Endothelial cell of umbilical vein (primary cell): ENCODE measurements around the gene MAJIN. TPM values are rescaled to one million over a fixed set of nuclear protein-coding genes. Genes with fewer than 3 reads are reported as not detected.
"Not testable (repeated sequence)": the region's sequence is repeated elsewhere in the genome, so short reads cannot be mapped to it uniquely, and the experiment has no call there.

Experiments
- BruUV-seq: library from RNA; stranded (reverse); fragments of 400-500 nt; replicated peaks from 2 replicates; lab custom pipeline; 2021; lab: Mats Ljungman, UMichigan
- CTCF ChIA-PET: fragments of 300-600, 350-600 bp; sonication (Branson Sonifier 250); formaldehyde crosslinking; loops from one replicate; lab custom pipeline; 2021; ENCODE audit warnings: antibody characterized with exemption, inconsistent platforms; lab: Charles Lee
- POLR2A ChIA-PET: fragments of 300-600, 350-600 bp; sonication (Branson Sonifier 250); formaldehyde crosslinking; loops from one replicate; lab custom pipeline; 2021; ENCODE audit warnings: antibody characterized with exemption, inconsistent platforms; lab: Charles Lee
- DNase-seq: peaks from one replicate; pipeline ENCODE4 v3.0.0-alpha.2; 2011; ENCODE audit warnings: low read depth, low spot score
- FAIRE-seq: peaks from 2 replicates; lab custom pipeline; 2011; peaks lifted over from hg19 to GRCh38; lab: Jason Lieb, UNC
- H2AFZ ChIP-seq: 2 replicates; pipeline ENCODE4 v1.6.0; 2012; ENCODE audit warnings: low read depth, low read length, control low read depth, inconsistent platforms
- H3K27ac ChIP-seq: 2 replicates; pipeline ENCODE4 v1.5.1; 2011; ENCODE audit warnings: low read depth, mild to moderate bottlenecking, control low read depth, low read length, moderate library complexity; ENCODE audit not compliant: insufficient read depth
- H3K27me3 ChIP-seq, 2 experiments: 2 replicates each; pipeline versions ENCODE4 v1.6.0 to v1.6.1; 2011; ENCODE audit warnings: low read length in 2 of 2, mixed read lengths in 1 of 2; ENCODE audit not compliant: control insufficient read depth in 2 of 2, insufficient read depth in 2 of 2
- H3K36me3 ChIP-seq, 2 experiments: 2 replicates in 1 of 2; 3 replicates in 1 of 2; pipeline ENCODE4 v1.5.1; 2011; ENCODE audit warnings: low read length in 2 of 2, mild to moderate bottlenecking in 1 of 2, moderate library complexity in 1 of 2; ENCODE audit not compliant: control insufficient read depth in 2 of 2, insufficient read depth in 2 of 2; ENCODE audit errors: extremely low read depth in 1 of 2
- H3K4me1 ChIP-seq: 3 replicates; pipeline ENCODE4 v1.5.1; 2011; ENCODE audit warnings: mild to moderate bottlenecking, low read length; ENCODE audit not compliant: control insufficient read depth, insufficient read depth; ENCODE audit errors: extremely low read depth
- H3K4me2 ChIP-seq: 2 replicates; pipeline ENCODE4 v1.6.1; 2011; ENCODE audit warnings: low read length, control low read depth, mixed read lengths; ENCODE audit not compliant: insufficient read depth
- H3K4me3 ChIP-seq, 3 experiments: fragments of 200-600 bp in 1 of 3; sonication (generic), shearing (Covaris generic) in 1 of 3; replicated peaks in 1 of 3; 2 replicates each; pipeline ENCODE4 v1.5.1; 2011 to 2016; ENCODE audit warnings: control low read depth in 3 of 3, low read length in 3 of 3, mild to moderate bottlenecking in 2 of 3, inconsistent platforms in 1 of 3, low read depth in 1 of 3, moderate library complexity in 1 of 3; ENCODE audit not compliant: insufficient read depth in 1 of 3
- H3K79me2 ChIP-seq: 2 replicates; pipeline ENCODE4 v1.6.0; 2012; ENCODE audit warnings: low read length, inconsistent platforms; ENCODE audit not compliant: control insufficient read depth, insufficient read depth
- H3K9ac ChIP-seq: replicated peaks from 2 replicates; pipeline ENCODE3; 2011; ENCODE audit warnings: low read length, control low read depth; ENCODE audit not compliant: insufficient read depth; ENCODE audit errors: extremely low read depth
- H3K9me1 ChIP-seq: replicated peaks from 3 replicates; pipeline ENCODE4 v1.6.0; 2011; ENCODE audit warnings: mild to moderate bottlenecking, low read length; ENCODE audit not compliant: control insufficient read depth, insufficient read depth; ENCODE audit errors: extremely low read depth
- H3K9me3 ChIP-seq: replicated peaks from 2 replicates; pipeline ENCODE4 v1.5.1; 2012; ENCODE audit warnings: low read length, inconsistent platforms; ENCODE audit not compliant: control insufficient read depth, insufficient read depth
- H4K20me1 ChIP-seq: replicated peaks from 2 replicates; pipeline ENCODE3; 2011; ENCODE audit warnings: mild to moderate bottlenecking, low read length; ENCODE audit not compliant: control insufficient read depth, insufficient read depth; ENCODE audit errors: extremely low read depth
- EZH2 ChIP-seq: IDR thresholded peaks from 2 replicates; pipeline ENCODE4 v1.6.1; 2012; ENCODE audit warnings: borderline replicate concordance, low read depth, mild to moderate bottlenecking, moderate library complexity, low read length, inconsistent platforms; ENCODE audit not compliant: severe bottlenecking
- FOS ChIP-seq: IDR thresholded peaks from 2 replicates; pipeline ENCODE4 v1.6.1; 2011; ENCODE audit warnings: mild to moderate bottlenecking, low read length, moderate library complexity, borderline replicate concordance; ENCODE audit not compliant: insufficient read depth
- GATA2 ChIP-seq: IDR thresholded peaks from 2 replicates; pipeline ENCODE4 v1.7.0; 2011; ENCODE audit warnings: low read depth, mild to moderate bottlenecking, moderate library complexity, mixed read lengths, low read length; ENCODE audit not compliant: insufficient read length, insufficient read depth
- JUN ChIP-seq: IDR thresholded peaks from 2 replicates; pipeline ENCODE4 v1.6.1; 2011; ENCODE audit warnings: borderline replicate concordance, low read depth; ENCODE audit not compliant: insufficient read length, insufficient read depth
- MYC ChIP-seq: IDR thresholded peaks from one replicate; pipeline ENCODE4 v1.6.1; 2011; ENCODE audit warnings: mild to moderate bottlenecking, low read depth, low read length
- POLR2A ChIP-seq: IDR thresholded peaks from 2 replicates; pipeline ENCODE4 v1.6.1; 2012; ENCODE audit warnings: low read depth, mild to moderate bottlenecking, control low read depth, low read length
- POLR2AphosphoS5 ChIP-seq: IDR thresholded peaks from 2 replicates; pipeline ENCODE4 v1.6.1; 2012; ENCODE audit warnings: low read depth, mild to moderate bottlenecking, control low read depth, low read length, moderate library complexity; ENCODE audit not compliant: insufficient read depth
- dilution Hi-C: fragments of 300-500 bp; cut with MboI; formaldehyde crosslinking; loops from one replicate; pipeline ENCODE4 v1.15.0; 2019; ENCODE audit warnings: low sequenced_read_pairs; ENCODE audit not compliant: extremely low pct_ligation_motif_present
- intact Hi-C: fragments of 100-400 bp; cut with micrococcal nuclease; formaldehyde crosslinking; loops from one replicate; pipeline ENCODE4 v1.10.0; 2022
- polyA plus RNA-seq, 4 experiments: library from polyadenylated mRNA; depleted of rRNA in 3 of 4; stranded (reverse) in 3 of 4; unstranded in 1 of 4; fragments of >200 nt; gene quantifications; 2 replicates each; pipeline versions ENCODE4 v1.2.1 to v1.2.3, GENCODE V29; 2011 to 2012; ENCODE audit warnings: missing spikeins in 1 of 4
- total RNA-seq: library from RNA; stranded (reverse); gene quantifications from 2 replicates; pipeline ENCODE4 v1.2.3, GENCODE V29; 2021
- TF ChIP-seq, protein P1 (sequence below): IDR thresholded peaks from 2 replicates; pipeline ENCODE4 v1.6.1; 2011; ENCODE audit not compliant: insufficient read depth, insufficient read length
- TF ChIP-seq, protein P2 (sequence below), 2 donors: IDR thresholded peaks; 1 replicate in 1 of 2; 2 replicates in 1 of 2; pipeline ENCODE4 v1.5.1; 2011; ENCODE audit warnings: low read length in 2 of 2, mild to moderate bottlenecking in 2 of 2, moderate library complexity in 2 of 2, control low read depth in 1 of 2, inconsistent platforms in 1 of 2, low read depth in 1 of 2; ENCODE audit not compliant: insufficient read depth in 1 of 2; ENCODE audit errors: extremely low read depth in 1 of 2

The MAJIN gene
- total and polyA plus RNA-seq, 2 donors (not counting 3 experiments of a cell fraction or from before 2014, with no cell fraction given): 0.07 TPM; not detected in 1

DNA sequence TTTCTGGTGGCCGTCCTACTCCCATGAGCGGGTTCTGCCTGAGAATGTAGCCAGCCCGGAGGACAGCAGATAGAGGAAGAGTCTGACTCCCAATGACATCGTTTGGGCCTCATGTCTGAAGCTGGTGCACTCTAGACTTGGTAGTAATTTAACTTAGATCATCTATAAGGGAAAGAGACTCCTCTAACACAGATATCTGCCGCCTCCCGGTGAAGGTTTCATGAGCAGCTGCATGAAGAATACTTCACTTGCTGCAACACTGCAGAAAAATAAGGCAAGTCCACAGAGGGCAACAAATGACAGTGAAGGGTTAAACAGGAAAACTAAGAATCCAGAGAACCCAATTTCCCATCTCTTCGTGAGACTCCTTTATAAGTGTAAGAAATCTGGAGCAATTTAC, 36.1 kb upstream of the MAJIN start:
- dilution Hi-C loops (no loop called here), intact Hi-C loops (no loop called here)
- no peaks in the 10 kb centered on the region for H4K20me1 ChIP-seq
- no peak overlapping the region for H3K27ac ChIP-seq
- no peak overlapping the region for H3K4me3 ChIP-seq
- no peaks in the 10 kb centered on the region for H3K36me3 ChIP-seq
- no peak overlapping the region for H3K4me2 ChIP-seq
- no peak overlapping the region for H2AFZ ChIP-seq
- POLR2A ChIA-PET: no interaction called here
- H3K9ac ChIP-seq: no peak overlapping the region
- TF ChIP-seq, protein P1, sequence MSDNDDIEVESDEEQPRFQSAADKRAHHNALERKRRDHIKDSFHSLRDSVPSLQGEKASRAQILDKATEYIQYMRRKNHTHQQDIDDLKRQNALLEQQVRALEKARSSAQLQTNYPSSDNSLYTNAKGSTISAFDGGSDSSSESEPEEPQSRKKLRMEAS: no peak
- TF ChIP-seq, protein P2, sequence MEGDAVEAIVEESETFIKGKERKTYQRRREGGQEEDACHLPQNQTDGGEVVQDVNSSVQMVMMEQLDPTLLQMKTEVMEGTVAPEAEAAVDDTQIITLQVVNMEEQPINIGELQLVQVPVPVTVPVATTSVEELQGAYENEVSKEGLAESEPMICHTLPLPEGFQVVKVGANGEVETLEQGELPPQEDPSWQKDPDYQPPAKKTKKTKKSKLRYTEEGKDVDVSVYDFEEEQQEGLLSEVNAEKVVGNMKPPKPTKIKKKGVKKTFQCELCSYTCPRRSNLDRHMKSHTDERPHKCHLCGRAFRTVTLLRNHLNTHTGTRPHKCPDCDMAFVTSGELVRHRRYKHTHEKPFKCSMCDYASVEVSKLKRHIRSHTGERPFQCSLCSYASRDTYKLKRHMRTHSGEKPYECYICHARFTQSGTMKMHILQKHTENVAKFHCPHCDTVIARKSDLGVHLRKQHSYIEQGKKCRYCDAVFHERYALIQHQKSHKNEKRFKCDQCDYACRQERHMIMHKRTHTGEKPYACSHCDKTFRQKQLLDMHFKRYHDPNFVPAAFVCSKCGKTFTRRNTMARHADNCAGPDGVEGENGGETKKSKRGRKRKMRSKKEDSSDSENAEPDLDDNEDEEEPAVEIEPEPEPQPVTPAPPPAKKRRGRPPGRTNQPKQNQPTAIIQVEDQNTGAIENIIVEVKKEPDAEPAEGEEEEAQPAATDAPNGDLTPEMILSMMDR (IDR thresholded peaks at IDR 0.05; ENCODE audit: extremely low read depth in 1 of 2, insufficient read depth in 1 of 2, low read depth in 1 of 2, low read length in 2 of 2): no peak
- TF ChIP-seq FOS (no peak), EZH2 (no peak), POLR2AphosphoS5 (no peak), JUN (no peak), MYC (no peak), POLR2A (no peak), GATA2 (no peak)
- BruUV-seq: no TSS peak
- H3K4me1 ChIP-seq: peaks cover under 1% of the 10 kb centered on the region
- no peak for DNase-seq
- H3K79me2 ChIP-seq: no peaks in the 10 kb centered on the region
- no peak for FAIRE-seq
- H3K27me3 ChIP-seq: no peaks in the 10 kb centered on the region
- H3K9me3 ChIP-seq: no peaks in the 10 kb centered on the region
- no peaks in the 10 kb centered on the region for H3K9me1 ChIP-seq
- CTCF ChIA-PET: interaction anchor here (1.4 to 1.6 kb wide), 2 partner anchors 9 to 11 kb away, joined by 3 to 8 read pairs; partner anchors contain the start of gene BATF2

DNA sequence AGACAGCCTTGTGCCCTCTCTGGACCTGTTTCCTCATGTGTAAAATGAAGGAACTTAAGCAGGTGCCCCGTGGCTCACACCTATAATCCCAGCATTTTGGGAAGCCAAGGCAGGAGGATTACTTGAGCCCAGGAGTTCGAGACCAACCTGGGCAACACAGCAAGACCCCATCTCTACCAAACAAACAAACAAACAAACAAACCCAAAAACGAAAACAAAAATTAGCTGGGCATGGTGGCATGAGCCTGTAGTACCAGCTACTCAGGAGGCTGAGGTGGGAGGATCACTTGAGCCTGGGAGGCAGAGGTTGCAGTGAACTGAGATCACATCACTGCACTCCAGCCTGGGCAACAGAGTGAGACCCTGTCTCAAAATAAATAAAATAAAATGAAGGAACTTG, 32.1 kb upstream of the MAJIN start:
- H3K4me3 ChIP-seq, H3K9me1 ChIP-seq, POLR2A ChIA-PET, H3K27me3 ChIP-seq, H3K36me3 ChIP-seq, H3K9ac ChIP-seq, H3K79me2 ChIP-seq, dilution Hi-C loops, DNase-seq, BruUV-seq, H2AFZ ChIP-seq, intact Hi-C loops, H3K27ac ChIP-seq, H3K4me2 ChIP-seq, H3K9me3 ChIP-seq, H3K4me1 ChIP-seq, H4K20me1 ChIP-seq, FAIRE-seq: not testable (repeated sequence)
- CTCF ChIA-PET: interaction anchor here (1.4 kb wide), 1 partner anchor 9 kb away, joined by 3 read pairs; no protein-coding TSS in a partner anchor
